ENCODE data around the gene PIP5K1B. TPM values are rescaled to one million over a fixed set of nuclear protein-coding genes. Genes with fewer than 3 reads are reported as not detected.

PIP5K1B gene
- total RNA-seq, 1 donor from 2014 or later = under 0.01 TPM

GRCh38 chr9:68738358-68738757 is 33.3 kb downstream of the PIP5K1B start:
- DNase-seq (ENCODE audit: low read depth in 2 of 2) = no peak

DNA sequence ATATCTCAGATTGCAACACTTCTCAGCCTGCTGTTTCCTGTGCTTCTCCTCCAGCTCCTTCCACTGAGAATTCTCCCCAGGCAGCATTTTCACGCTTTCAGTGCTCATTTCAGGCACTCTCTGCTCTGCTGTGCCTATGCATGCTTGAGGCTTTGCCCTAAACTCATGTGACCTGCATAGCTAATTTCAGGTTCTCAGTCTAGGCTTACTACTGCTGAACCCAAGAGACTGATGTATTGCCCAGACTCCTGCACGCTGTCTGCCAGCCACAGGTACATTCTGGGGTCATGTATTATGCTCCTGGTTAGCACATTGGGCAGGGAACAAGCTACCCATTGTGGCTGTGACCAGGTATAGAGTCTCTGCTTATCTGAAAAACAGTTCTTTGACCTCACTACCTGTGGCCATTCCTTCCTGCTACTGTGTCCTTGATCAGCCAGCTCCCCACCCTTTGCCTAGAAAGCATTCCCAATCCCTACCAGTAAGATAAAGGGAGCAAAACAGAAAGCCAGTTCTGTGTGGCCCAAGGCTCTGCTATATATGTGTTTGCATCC is 34.7 kb downstream of the PIP5K1B start:
- no peak for DNase-seq (ENCODE audit: low read depth in 2 of 2)

GRCh38 chr9:68740561-68740960 is 35.5 kb downstream of the PIP5K1B start:
- no peak for DNase-seq (ENCODE audit: low read depth in 2 of 2)

DNA sequence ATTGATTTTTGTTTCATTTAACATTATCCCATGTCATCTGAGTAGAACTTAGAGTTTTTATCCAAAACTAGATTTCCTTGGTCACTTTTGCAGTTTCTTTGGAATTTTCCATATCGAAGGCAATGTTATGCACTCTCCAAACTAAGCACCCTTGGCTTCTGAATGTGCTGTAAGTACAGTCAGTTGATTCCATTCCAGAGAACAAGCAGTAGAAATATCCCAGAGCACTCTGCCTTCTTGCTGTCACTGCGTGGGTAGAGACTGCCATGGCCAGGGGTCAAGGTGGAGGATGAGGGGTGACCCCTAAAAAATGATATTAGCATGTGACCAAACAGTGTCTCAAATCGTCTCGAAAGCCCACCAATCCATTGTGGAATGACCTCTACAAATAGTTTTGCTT is 36.2 kb downstream of the PIP5K1B start:
- DNase-seq (ENCODE audit: low read depth in 2 of 2) = no peak

- no peak for DNase-seq (ENCODE audit: low read depth in 2 of 2)
These were observed 36.8 kb downstream of the PIP5K1B start for GRCh38 chr9:68741704-68742332.

GRCh38 chr9:68742333-68742730 is 37.3 kb downstream of the PIP5K1B start:
- DNase-seq (ENCODE audit: low read depth in 2 of 2) = no peak

- no peak for DNase-seq (ENCODE audit: low read depth in 2 of 2)
These were observed 39.4 kb downstream of the PIP5K1B start for GRCh38 chr9:68744426-68744825.

- no peak for DNase-seq (ENCODE audit: low read depth in 2 of 2)
These were observed 41.5 kb downstream of the PIP5K1B start for GRCh38 chr9:68746525-68746924.

DNA sequence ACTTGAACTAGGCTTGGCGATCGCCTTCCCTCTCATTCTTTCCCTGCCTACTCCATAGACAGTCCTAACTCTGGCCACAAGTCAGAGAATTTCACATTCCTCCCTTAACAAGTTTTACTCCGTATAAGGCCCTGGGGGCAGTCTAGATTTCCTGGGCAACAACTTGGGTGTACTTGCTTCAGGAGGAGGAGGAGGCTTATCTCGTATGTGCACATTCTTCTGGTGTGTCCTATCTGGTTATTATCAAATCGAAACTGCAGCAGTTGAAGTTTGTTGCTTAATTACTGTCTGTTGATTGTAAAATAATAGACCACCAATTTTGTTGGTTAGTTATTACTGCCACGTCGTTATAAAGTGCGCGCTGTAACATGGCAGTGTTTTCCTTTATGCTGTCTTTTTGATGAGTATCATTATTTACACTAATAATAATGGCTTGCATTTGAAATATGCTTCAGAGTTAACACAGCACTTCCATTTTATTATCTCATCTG is 42.0 kb downstream of the PIP5K1B start:
- DNase-seq (ENCODE audit: low read depth in 2 of 2) = no peak

GRCh38 chr9:68749135-68749534 is 44.1 kb downstream of the PIP5K1B start:
- no peak for DNase-seq (ENCODE audit: low read depth in 2 of 2)

DNA sequence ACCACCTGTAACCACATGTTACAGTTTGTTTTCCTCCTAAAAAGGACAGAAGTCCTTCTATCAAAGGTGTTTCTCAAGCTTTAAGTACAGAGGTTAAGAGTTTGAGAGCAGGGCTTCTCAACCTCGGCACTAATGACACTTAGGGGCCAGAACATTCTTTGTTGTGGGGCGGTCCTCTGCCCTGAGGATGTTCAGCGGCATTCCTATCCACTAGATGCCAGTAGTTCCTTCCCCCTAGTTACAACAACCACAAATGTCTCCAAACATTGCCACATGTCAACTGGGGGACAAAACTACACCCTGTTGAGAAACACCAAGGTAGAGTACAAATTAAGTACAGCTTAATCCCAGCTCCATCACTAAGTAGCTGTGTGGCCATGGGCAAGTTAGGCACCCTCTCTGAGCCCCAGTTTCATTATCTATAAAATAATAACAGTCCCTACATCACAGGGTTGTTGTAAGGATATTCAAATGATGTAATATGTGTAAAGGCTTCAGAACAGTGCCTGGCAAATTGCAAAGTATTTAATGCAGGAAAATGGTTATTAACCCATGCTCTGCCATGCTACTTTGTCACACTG is 44.6 kb downstream of the PIP5K1B start:
- DNase-seq (ENCODE audit: low read depth in 2 of 2) = no peak

GRCh38 chr9:68750255-68750654 is 45.2 kb downstream of the PIP5K1B start:
- DNase-seq (ENCODE audit: low read depth in 2 of 2) = no peak

- no peak for DNase-seq (ENCODE audit: low read depth in 2 of 2)
These were observed 45.7 kb downstream of the PIP5K1B start for GRCh38 chr9:68750786-68751185.

GRCh38 chr9:68751556-68751955 is 46.5 kb downstream of the PIP5K1B start:
- DNase-seq (ENCODE audit: low read depth in 2 of 2) = no peak

GRCh38 chr9:68755051-68755450 is 50.0 kb downstream of the PIP5K1B start:
- DNase-seq (ENCODE audit: low read depth in 2 of 2) = no peak

GRCh38 chr9:68755752-68756151 is 50.7 kb downstream of the PIP5K1B start:
- no peak for DNase-seq (ENCODE audit: low read depth in 2 of 2)

- no peak for DNase-seq (ENCODE audit: low read depth in 2 of 2)
These were observed 55.1 kb downstream of the PIP5K1B start for GRCh38 chr9:68759981-68760673.

GRCh38 chr9:68760674-68761333 is 55.8 kb downstream of the PIP5K1B start:
- DNase-seq (ENCODE audit: low read depth in 2 of 2) = no peak

- DNase-seq (ENCODE audit: low read depth in 2 of 2) = no peak
These were observed 57.5 kb downstream of the PIP5K1B start for GRCh38 chr9:68762570-68762969.

- no peak for DNase-seq (ENCODE audit: low read depth in 2 of 2)
These were observed 58.1 kb downstream of the PIP5K1B start for GRCh38 chr9:68763104-68763503.

GRCh38 chr9:68768619-68769018 is 63.6 kb downstream of the PIP5K1B start:
- no peak for DNase-seq (ENCODE audit: low read depth in 2 of 2)

- DNase-seq (ENCODE audit: low read depth in 2 of 2) = no peak
These were observed 64.8 kb downstream of the PIP5K1B start for GRCh38 chr9:68769852-68770251.
